ENCODE measurements around the gene DNAH14.

GRCh38 chr1:225042263-225042662, 112.8 kb downstream of the DNAH14 start:
- no peak for TF ChIP-seq EZH2 (IDR thresholded peaks at IDR 0.05)
- TF ChIP-seq, protein P1, sequence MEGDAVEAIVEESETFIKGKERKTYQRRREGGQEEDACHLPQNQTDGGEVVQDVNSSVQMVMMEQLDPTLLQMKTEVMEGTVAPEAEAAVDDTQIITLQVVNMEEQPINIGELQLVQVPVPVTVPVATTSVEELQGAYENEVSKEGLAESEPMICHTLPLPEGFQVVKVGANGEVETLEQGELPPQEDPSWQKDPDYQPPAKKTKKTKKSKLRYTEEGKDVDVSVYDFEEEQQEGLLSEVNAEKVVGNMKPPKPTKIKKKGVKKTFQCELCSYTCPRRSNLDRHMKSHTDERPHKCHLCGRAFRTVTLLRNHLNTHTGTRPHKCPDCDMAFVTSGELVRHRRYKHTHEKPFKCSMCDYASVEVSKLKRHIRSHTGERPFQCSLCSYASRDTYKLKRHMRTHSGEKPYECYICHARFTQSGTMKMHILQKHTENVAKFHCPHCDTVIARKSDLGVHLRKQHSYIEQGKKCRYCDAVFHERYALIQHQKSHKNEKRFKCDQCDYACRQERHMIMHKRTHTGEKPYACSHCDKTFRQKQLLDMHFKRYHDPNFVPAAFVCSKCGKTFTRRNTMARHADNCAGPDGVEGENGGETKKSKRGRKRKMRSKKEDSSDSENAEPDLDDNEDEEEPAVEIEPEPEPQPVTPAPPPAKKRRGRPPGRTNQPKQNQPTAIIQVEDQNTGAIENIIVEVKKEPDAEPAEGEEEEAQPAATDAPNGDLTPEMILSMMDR (IDR thresholded peaks at IDR 0.05 in 2 of 3, conservative IDR thresholded peaks at IDR 0.05 in 1 of 3; ENCODE audit: borderline replicate concordance in 1 of 3, insufficient read depth in 1 of 3, low read depth in 2 of 3, low read length in 2 of 3): no peak
- TF ChIP-seq RAD21 (IDR thresholded peaks at IDR 0.05; ENCODE audit: low read depth): no peak
- no peak for TF ChIP-seq JUND (IDR thresholded peaks at IDR 0.05)
- no peak for TF ChIP-seq CEBPB (IDR thresholded peaks at IDR 0.05; ENCODE audit: low read depth)
- TF ChIP-seq, protein P2, sequence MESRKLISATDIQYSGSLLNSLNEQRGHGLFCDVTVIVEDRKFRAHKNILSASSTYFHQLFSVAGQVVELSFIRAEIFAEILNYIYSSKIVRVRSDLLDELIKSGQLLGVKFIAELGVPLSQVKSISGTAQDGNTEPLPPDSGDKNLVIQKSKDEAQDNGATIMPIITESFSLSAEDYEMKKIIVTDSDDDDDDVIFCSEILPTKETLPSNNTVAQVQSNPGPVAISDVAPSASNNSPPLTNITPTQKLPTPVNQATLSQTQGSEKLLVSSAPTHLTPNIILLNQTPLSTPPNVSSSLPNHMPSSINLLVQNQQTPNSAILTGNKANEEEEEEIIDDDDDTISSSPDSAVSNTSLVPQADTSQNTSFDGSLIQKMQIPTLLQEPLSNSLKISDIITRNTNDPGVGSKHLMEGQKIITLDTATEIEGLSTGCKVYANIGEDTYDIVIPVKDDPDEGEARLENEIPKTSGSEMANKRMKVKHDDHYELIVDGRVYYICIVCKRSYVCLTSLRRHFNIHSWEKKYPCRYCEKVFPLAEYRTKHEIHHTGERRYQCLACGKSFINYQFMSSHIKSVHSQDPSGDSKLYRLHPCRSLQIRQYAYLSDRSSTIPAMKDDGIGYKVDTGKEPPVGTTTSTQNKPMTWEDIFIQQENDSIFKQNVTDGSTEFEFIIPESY (IDR thresholded peaks at IDR 0.05; ENCODE audit: extremely low read depth, insufficient replicate concordance, low read length): no peak
